Right lobe of liver (tissue), 6 donors: ENCODE results near the gene CALHM6. TPM values are rescaled to one million over a fixed set of nuclear protein-coding genes. Genes with fewer than 3 reads are reported as not detected.
"Not testable (repeated sequence)": the region's sequence is repeated elsewhere in the genome, so short reads cannot be mapped to it uniquely, and the experiment has no call there.

Experiments
- ATAC-seq, 4 donors: fragments of 200-7000 bp; cut with Tn5 transposase; one replicate each; pipeline ENCODE4 v1.9.1; 2020; ENCODE audit warnings: mild to moderate bottlenecking in 4 of 4, moderate library complexity in 4 of 4
- DNase-seq, 3 donors: peaks; one replicate each; pipeline ENCODE4 v3.0.0-alpha.2; 2020
- H3K27ac ChIP-seq, 3 donors: fragments of 200-600 bp; one replicate each; pipeline ENCODE4 v1.8.0; 2022
- H3K27me3 ChIP-seq, 2 donors: fragments of 200-600 bp; one replicate each; pipeline ENCODE4 v1.8.0; 2022
- H3K36me3 ChIP-seq, 4 donors: fragments of 200-600 bp; sonication (generic) in 1 of 4; one replicate each; pipeline versions ENCODE4 v1.5.1 to v1.8.0; 2017 to 2022; ENCODE audit warnings: control low read depth in 1 of 4
- H3K4me1 ChIP-seq, 4 donors: fragments of 200-600 bp; sonication (generic) in 1 of 4; one replicate each; pipeline versions ENCODE4 v1.5.1 to v1.8.0; 2017 to 2022; ENCODE audit warnings: control low read depth in 1 of 4
- H3K4me3 ChIP-seq, 3 donors: fragments of 200-600 bp; one replicate each; pipeline ENCODE4 v1.8.0; 2022
- H3K9me3 ChIP-seq, 4 donors: fragments of 200-600 bp; sonication (generic) in 1 of 4; one replicate each; pipeline versions ENCODE4 v1.5.1 to v1.8.0; 2017 to 2022; ENCODE audit warnings: control low read depth in 1 of 4
- CTCF ChIP-seq, 4 donors: fragments of 200-600 bp in 3 of 4; fragments of 450-650 bp in 1 of 4; IDR thresholded peaks; one replicate each; pipeline versions ENCODE4 v1.5.1 to v1.8.0; 2016 to 2022; ENCODE audit warnings: antibody characterized with exemption in 4 of 4, mild to moderate bottlenecking in 2 of 4
- POLR2A ChIP-seq: fragments of 450-650 bp; IDR thresholded peaks from one replicate; pipeline ENCODE4 v1.6.1; 2017; ENCODE audit warnings: antibody characterized with exemption, mild to moderate bottlenecking
- WGBS: methylation state at CpG from one replicate; pipeline ENCODE4 v1.1.6; 2018; ENCODE audit warnings: low coverage, low lambda C conversion rate; ENCODE audit not compliant: insufficient coverage; ENCODE audit errors: missing lambda C conversion rate; 5-methylcytosine and 5-hydroxymethylcytosine counted together
- intact Hi-C, 2 donors: fragments of 100-400 bp; cut with DNase I; formaldehyde crosslinking; loops; one replicate each; pipeline versions ENCODE4 v1.11.2 to v1.14.1; 2022
- total RNA-seq, 6 experiments: library from RNA; depleted of rRNA in 2 of 6; stranded (reverse); fragments of >200 nt in 2 of 6; fragmentation: NEBNext Ultra II Directional in 3 of 6; extraction: Animal tissue kit (Norgen Biotek cat#: 25700) in 3 of 6; gene quantifications; one replicate each; pipeline versions ENCODE4 v1.1.0 to v1.2.4, GENCODE V29; 2016 to 2023
- donor health status: DM: no; HTN: yes; CAD: no.
- donor health status: DM: no; HTN: no; CAD: no.
- donor health status: DM: no; HTN: no; CAD: no.
- donor health status: DM: no; HTN: yes; CAD: no.
- donor health status: DM: no; HTN: yes; CAD: no.

Gene CALHM6
- total RNA-seq, 6 experiments from 2014 or later: 1.4 to 7.8 (median 3.5) TPM

- intact Hi-C loops: no loop called here
- Histone ChIP-seq H3K9me3 (no peaks in the 10 kb centered on the region), H3K27ac (no peak overlapping the region), H3K4me1 (no peaks in the 10 kb centered on the region), H3K4me3 (no peak overlapping the region), H3K27me3 (no peaks in the 10 kb centered on the region), H3K36me3 (no peaks in the 10 kb centered on the region)
- TF ChIP-seq CTCF (IDR thresholded peaks at IDR 0.05) (no peak), POLR2A (no peak)
- no peak for ATAC-seq
- 53% methylated on average over 1 of the region's 1 CpG for WGBS
- DNase-seq: no peak
These were observed 30.6 kb downstream of the CALHM6 start for GRCh38 chr6:116491610-116492330.

GRCh38 chr6:116492331-116493067, 31.3 kb downstream of the CALHM6 start:
- H3K4me1 ChIP-seq: no peaks in the 10 kb centered on the region
- H3K27ac ChIP-seq: no peak overlapping the region
- intact Hi-C loops: no loop called here
- 54% methylated on average over 6 of the region's 6 CpGs for whole genome bisulfite sequencing
- no peaks in the 10 kb centered on the region for H3K9me3 ChIP-seq
- ATAC-seq: no peak
- no peak overlapping the region for H3K4me3 ChIP-seq
- no peak for DNase-seq
- H3K27me3 ChIP-seq: no peaks in the 10 kb centered on the region
- TF ChIP-seq CTCF (IDR thresholded peaks at IDR 0.05) (no peak), POLR2A (no peak)
- H3K36me3 ChIP-seq: no peaks in the 10 kb centered on the region

GRCh38 chr6:116495161-116495560, 34.0 kb downstream of the CALHM6 start:
- H3K4me3 ChIP-seq, H3K9me3 ChIP-seq, H3K27me3 ChIP-seq, H3K27ac ChIP-seq, intact Hi-C loops, ATAC-seq, H3K4me1 ChIP-seq, H3K36me3 ChIP-seq, DNase-seq: not testable (repeated sequence)
- WGBS: 87% methylated on average over 1 of the region's 1 CpG

GRCh38 chr6:116497113-116497676, 36.0 kb downstream of the CALHM6 start:
- WGBS: 59% methylated on average over 3 of the region's 3 CpGs
- no peak for ATAC-seq
- no peak overlapping the region for H3K27ac ChIP-seq

More at GRCh38 chr6:116497113-116497676, 36.0 kb downstream of the CALHM6 start:
- no peak for DNase-seq
- no peaks in the 10 kb centered on the region for H3K27me3 ChIP-seq
- intact Hi-C loops: no loop called here
- no peaks in the 10 kb centered on the region for H3K4me1 ChIP-seq
- no peaks in the 10 kb centered on the region for H3K36me3 ChIP-seq
- no peaks in the 10 kb centered on the region for H3K9me3 ChIP-seq
- no peak overlapping the region for H3K4me3 ChIP-seq
- TF ChIP-seq POLR2A: no peak
- no peak for TF ChIP-seq CTCF (IDR thresholded peaks at IDR 0.05)
